NCI-H1694 (cell line): ENCODE data around the gene CGRRF1.
A peak's percentile ranks its signal among the peaks of the same experiment; 100 is the strongest.

Experiments used
- DNase-seq: peaks from one replicate; lab custom pipeline; 2025; lab: John Stamatoyannopoulos, UW

Gene CGRRF1

GRCh38 chr14:54509546-54510501 lies at the start of gene CGRRF1:
Gene CGRRF1 (plus strand): TSS chr14:54509906. CDS start chr14:54509960, 54 bp downstream.
- peak; percentile 95 for DNase-seq

- DNase-seq, result no peak
These were observed 47.7 kb upstream of the CGRRF1 start for GRCh38 chr14:54462048-54462447.

GRCh38 chr14:54465654-54466053 lies 44.1 kb upstream of the CGRRF1 start:
- no peak for DNase-seq

- DNase-seq, result no peak
These were observed 42.4 kb upstream of the CGRRF1 start for GRCh38 chr14:54467280-54467679.

GRCh38 chr14:54470701-54471100 lies 39.0 kb upstream of the CGRRF1 start:
- no peak for DNase-seq

GRCh38 chr14:54471641-54472040 lies 38.1 kb upstream of the CGRRF1 start:
- DNase-seq, result no peak

- DNase-seq, result no peak
These were observed 37.4 kb upstream of the CGRRF1 start for GRCh38 chr14:54472315-54472714.

GRCh38 chr14:54474232-54474793 lies 35.4 kb upstream of the CGRRF1 start:
- no peak for DNase-seq

- DNase-seq, result no peak
These were observed 34.4 kb upstream of the CGRRF1 start for GRCh38 chr14:54475187-54475899.

GRCh38 chr14:54475911-54476310 lies 33.8 kb upstream of the CGRRF1 start:
- no peak for DNase-seq

- DNase-seq, result no peak
These were observed 31.0 kb upstream of the CGRRF1 start for GRCh38 chr14:54478636-54479215.

- no peak for DNase-seq
These were observed 28.7 kb upstream of the CGRRF1 start for GRCh38 chr14:54480830-54481562.

- no peak for DNase-seq
These were observed 28.0 kb upstream of the CGRRF1 start for GRCh38 chr14:54481695-54482094.

GRCh38 chr14:54483073-54483745 lies 26.5 kb upstream of the CGRRF1 start:
- no peak for DNase-seq

GRCh38 chr14:54483846-54484245 lies 25.9 kb upstream of the CGRRF1 start:
- DNase-seq, result no peak

GRCh38 chr14:54486685-54487084 lies 23.0 kb upstream of the CGRRF1 start:
- DNase-seq, result no peak

- peak; percentile 5 for DNase-seq
These were observed 21.9 kb upstream of the CGRRF1 start for GRCh38 chr14:54487771-54488170.

- no peak for DNase-seq
These were observed 21.4 kb upstream of the CGRRF1 start for GRCh38 chr14:54488318-54488645.

GRCh38 chr14:54488646-54489317 lies 20.9 kb upstream of the CGRRF1 start, which contains the start of gene GMFB:
Gene GMFB (minus strand): TSS chr14:54488980. CDS start chr14:54488927, 53 bp downstream.
- DNase-seq, result peak; percentile 73

- DNase-seq, result no peak
These were observed 20.4 kb upstream of the CGRRF1 start for GRCh38 chr14:54489318-54489683.
